PC-9 (cell line): ENCODE results near the gene ZNF710. TPM values are rescaled to one million over a fixed set of nuclear protein-coding genes. Genes with fewer than 3 reads are reported as not detected.

Source experiments
- BruUV-seq: library from RNA; stranded (reverse); fragments of 400-500 nt; replicated peaks from 2 replicates; lab custom pipeline; 2021; lab: Mats Ljungman, UMichigan
- CTCF ChIA-PET: fragments of 300-600 bp; sonication (Branson Sonifier 250); formaldehyde crosslinking; loops from one replicate; lab custom pipeline; 2022; ENCODE audit warnings: antibody characterized with exemption; lab: Charles Lee
- POLR2A ChIA-PET: fragments of 300-600 bp; sonication (Branson Sonifier 250); formaldehyde crosslinking; loops from one replicate; lab custom pipeline; 2022; ENCODE audit warnings: antibody characterized with exemption; ENCODE audit not compliant: unreplicated experiment; lab: Charles Lee
- DNase-seq, 2 experiments: peaks; one replicate each; pipeline versions ENCODE4 v3.0.0 to v3.0.0-alpha.2; 2015 to 2022; ENCODE audit warnings: mixed read lengths in 1 of 2
- H2AFZ ChIP-seq: fragments of 200-600 bp; sonication (generic); 2 replicates; pipeline ENCODE4 v1.8.1; 2017; ENCODE audit warnings: antibody characterized with exemption
- H3F3A ChIP-seq: fragments of 200-600 bp; sonication (generic); 2 replicates; pipeline ENCODE4 v1.8.1; 2017; ENCODE audit warnings: antibody characterized with exemption, mild to moderate bottlenecking, low read depth; ENCODE audit not compliant: insufficient read depth
- H3K27ac ChIP-seq: fragments of 200-600 bp; sonication (generic); 2 replicates; pipeline ENCODE4 v1.6.1; 2016; ENCODE audit warnings: mixed run types
- H3K27me3 ChIP-seq: fragments of 200-600 bp; sonication (generic); 2 replicates; pipeline ENCODE4 v1.6.1; 2016; ENCODE audit warnings: low read depth, mixed run types; ENCODE audit not compliant: insufficient read depth
- H3K36me3 ChIP-seq: fragments of 200-600 bp; sonication (generic); 2 replicates; pipeline ENCODE4 v1.6.1; 2016; ENCODE audit warnings: low read depth, mixed run types
- H3K4me1 ChIP-seq: fragments of 200-600 bp; sonication (generic); replicated peaks from 2 replicates; pipeline ENCODE4 v1.6.1; 2016; ENCODE audit warnings: mixed run types; ENCODE audit not compliant: insufficient read depth
- H3K4me2 ChIP-seq: fragments of 200-600 bp; sonication (generic); 2 replicates; pipeline ENCODE4 v1.6.1; 2017; ENCODE audit warnings: mixed run types
- H3K4me3 ChIP-seq: fragments of 200-600 bp; sonication (generic); 2 replicates; pipeline ENCODE4 v1.6.1; 2016; ENCODE audit warnings: mixed run types
- H3K79me2 ChIP-seq: fragments of 200-600 bp; sonication (generic); 2 replicates; pipeline ENCODE4 v1.6.1; 2017; ENCODE audit warnings: low read depth, mixed run types
- H3K9me2 ChIP-seq: fragments of 200-600 bp; sonication (generic); 2 replicates; pipeline ENCODE4 v1.8.1; 2017; ENCODE audit warnings: mild to moderate bottlenecking; ENCODE audit not compliant: insufficient read depth
- H3K9me3 ChIP-seq: fragments of 200-600 bp; sonication (generic); 2 replicates; pipeline ENCODE4 v1.8.1; 2016; ENCODE audit warnings: low read depth; ENCODE audit not compliant: insufficient read depth
- H4K20me1 ChIP-seq: fragments of 200-600 bp; sonication (generic); 2 replicates; pipeline ENCODE4 v1.8.1; 2017; ENCODE audit not compliant: insufficient read depth
- EZH2 ChIP-seq: fragments of 200-600 bp; sonication (generic); IDR thresholded peaks from 2 replicates; pipeline ENCODE4 v1.8.0; 2017; ENCODE audit warnings: antibody characterized with exemption, low read depth
- intact Hi-C: fragments of 100-400 bp; cut with micrococcal nuclease; formaldehyde crosslinking; loops from one replicate; pipeline ENCODE4 v1.10.0; 2022; ENCODE audit not compliant: unreplicated experiment
- total RNA-seq: library from RNA; stranded (reverse); gene quantifications from 2 replicates; pipeline ENCODE4 v1.2.3, GENCODE V29; 2021
- TF ChIP-seq, protein P1 (sequence below): fragments of 200-600 bp; sonication (generic); conservative IDR thresholded peaks from 2 replicates; pipeline ENCODE4 v1.6.1; 2017; ENCODE audit warnings: mixed run types, antibody characterized with exemption, mild to moderate bottlenecking, moderate library complexity

ZNF710 gene
- total RNA-seq, 1 experiment from 2014 or later = 23.4 TPM

DNA sequence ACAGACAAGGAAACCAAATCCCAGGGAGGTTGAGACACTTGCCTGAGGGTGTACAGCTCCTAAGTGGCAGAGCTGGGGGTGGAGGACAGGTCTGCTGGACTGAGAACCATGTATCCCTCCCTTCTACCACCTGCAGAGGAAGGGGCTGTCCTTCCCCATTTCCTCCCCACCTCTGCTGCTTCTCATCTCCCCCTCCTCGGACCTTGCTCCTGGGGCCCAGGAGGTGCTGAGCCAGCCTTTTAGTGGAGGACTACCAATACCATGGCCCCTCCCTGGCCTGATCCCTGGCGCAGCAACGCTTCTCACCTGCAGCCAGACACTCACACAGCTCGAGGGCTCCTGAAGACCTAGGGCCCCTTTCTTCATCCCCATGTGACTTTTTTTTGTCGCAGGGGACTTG is 50.8 kb downstream of the ZNF710 start:
- no peaks in the 10 kb centered on the region for H3K36me3 ChIP-seq
- TF ChIP-seq EZH2 = no peak
- TF ChIP-seq, protein P1, sequence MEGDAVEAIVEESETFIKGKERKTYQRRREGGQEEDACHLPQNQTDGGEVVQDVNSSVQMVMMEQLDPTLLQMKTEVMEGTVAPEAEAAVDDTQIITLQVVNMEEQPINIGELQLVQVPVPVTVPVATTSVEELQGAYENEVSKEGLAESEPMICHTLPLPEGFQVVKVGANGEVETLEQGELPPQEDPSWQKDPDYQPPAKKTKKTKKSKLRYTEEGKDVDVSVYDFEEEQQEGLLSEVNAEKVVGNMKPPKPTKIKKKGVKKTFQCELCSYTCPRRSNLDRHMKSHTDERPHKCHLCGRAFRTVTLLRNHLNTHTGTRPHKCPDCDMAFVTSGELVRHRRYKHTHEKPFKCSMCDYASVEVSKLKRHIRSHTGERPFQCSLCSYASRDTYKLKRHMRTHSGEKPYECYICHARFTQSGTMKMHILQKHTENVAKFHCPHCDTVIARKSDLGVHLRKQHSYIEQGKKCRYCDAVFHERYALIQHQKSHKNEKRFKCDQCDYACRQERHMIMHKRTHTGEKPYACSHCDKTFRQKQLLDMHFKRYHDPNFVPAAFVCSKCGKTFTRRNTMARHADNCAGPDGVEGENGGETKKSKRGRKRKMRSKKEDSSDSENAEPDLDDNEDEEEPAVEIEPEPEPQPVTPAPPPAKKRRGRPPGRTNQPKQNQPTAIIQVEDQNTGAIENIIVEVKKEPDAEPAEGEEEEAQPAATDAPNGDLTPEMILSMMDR = no peak
- intact Hi-C loops = no loop called here
- H3K9me2 ChIP-seq = no peaks in the 10 kb centered on the region
- peaks cover 10% of the 10 kb centered on the region; the same call in 1 of the 2 replicates for H3F3A ChIP-seq
- H4K20me1 ChIP-seq = no peaks in the 10 kb centered on the region
- peaks cover 13% of the 10 kb centered on the region; the same call in 1 of the 2 replicates for H3K79me2 ChIP-seq
- DNase-seq = no peak
- H3K4me2 ChIP-seq = no peak overlapping the region
- no peak overlapping the region for H3K4me3 ChIP-seq
- ChIA-PET POLR2A (no interaction called here), CTCF (no interaction called here)
- peaks cover 12% of the 10 kb centered on the region for H3K4me1 ChIP-seq
- no peak overlapping the region for H3K27ac ChIP-seq
- no peaks in the 10 kb centered on the region for H3K9me3 ChIP-seq
- no TSS peak for BruUV-seq
- H3K27me3 ChIP-seq = no peaks in the 10 kb centered on the region
- H2AFZ ChIP-seq = no peak overlapping the region

GRCh38 chr15:90053685-90054466 is 52.8 kb downstream of the ZNF710 start:
- Histone ChIP-seq H3K27me3 (no peaks in the 10 kb centered on the region), H3K9me3 (no peaks in the 10 kb centered on the region), H4K20me1 (no peaks in the 10 kb centered on the region), H3K79me2 (peaks cover 7% of the 10 kb centered on the region; the same call in 1 of the 2 replicates), H3K9me2 (no peaks in the 10 kb centered on the region), H3K4me3 (no peak overlapping the region), H3K4me2 (no peak overlapping the region), H3K27ac (no peak overlapping the region), H3K36me3 (no peaks in the 10 kb centered on the region), H3K4me1 (no peaks in the 10 kb centered on the region), H2AFZ (no peak overlapping the region), H3F3A (no peaks in the 10 kb centered on the region)
- intact Hi-C loops = no loop called here
- CTCF ChIA-PET = no interaction called here
- TF ChIP-seq, protein P1 = no peak
- TF ChIP-seq EZH2 = no peak
- DNase-seq = no peak
- POLR2A ChIA-PET = no interaction called here
- BruUV-seq = no TSS peak

DNA sequence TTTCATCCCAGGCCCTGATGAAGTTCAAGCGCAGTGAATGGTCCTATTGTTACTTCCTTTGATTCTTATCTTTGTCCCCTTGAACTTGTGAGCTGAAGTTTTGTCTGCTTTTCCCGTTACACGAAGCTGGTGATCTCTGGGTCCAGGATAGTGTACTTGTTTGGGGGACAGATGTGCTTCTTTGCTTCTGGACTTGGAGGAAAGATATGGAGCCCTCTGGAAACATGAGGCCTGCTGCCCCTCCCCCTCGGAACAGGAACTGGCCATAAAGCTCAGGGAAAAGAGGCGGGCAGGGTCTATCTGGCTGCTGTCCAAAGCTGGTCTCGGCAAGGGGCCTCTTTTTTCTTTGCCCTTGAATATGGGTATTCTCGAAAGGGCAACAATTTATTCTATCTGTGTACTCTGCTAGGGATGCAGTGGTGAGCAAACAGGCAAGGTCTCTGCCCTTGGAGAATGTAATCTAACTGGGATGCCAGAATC is 53.5 kb downstream of the ZNF710 start:
- H3K9me2 ChIP-seq = no peaks in the 10 kb centered on the region
- ChIA-PET CTCF (no interaction called here), POLR2A (no interaction called here)
- peak in 1 of 2 experiments; percentile 22 for DNase-seq
- H3K27me3 ChIP-seq = no peaks in the 10 kb centered on the region
- H3K4me3 ChIP-seq = no peak overlapping the region
- no peak overlapping the region for H2AFZ ChIP-seq
- no peak overlapping the region for H3K4me2 ChIP-seq
- H3K27ac ChIP-seq = no peak overlapping the region
- no TSS peak for BruUV-seq
- intact Hi-C loops = no loop called here
- no peaks in the 10 kb centered on the region for H3K4me1 ChIP-seq
- peaks cover 3% of the 10 kb centered on the region; the same call in 1 of the 2 replicates for H3K79me2 ChIP-seq
- no peaks in the 10 kb centered on the region for H3K9me3 ChIP-seq
- no peaks in the 10 kb centered on the region for H4K20me1 ChIP-seq
- no peak for TF ChIP-seq EZH2
- TF ChIP-seq, protein P1 = no peak
- no peaks in the 10 kb centered on the region for H3F3A ChIP-seq
- H3K36me3 ChIP-seq = no peaks in the 10 kb centered on the region
